ENCODE measurements around the gene EP400.

Gene EP400

GRCh38 chr12:131990066-131990979, 40.6 kb downstream of the EP400 start:
- DNase-seq: no peak

DNA sequence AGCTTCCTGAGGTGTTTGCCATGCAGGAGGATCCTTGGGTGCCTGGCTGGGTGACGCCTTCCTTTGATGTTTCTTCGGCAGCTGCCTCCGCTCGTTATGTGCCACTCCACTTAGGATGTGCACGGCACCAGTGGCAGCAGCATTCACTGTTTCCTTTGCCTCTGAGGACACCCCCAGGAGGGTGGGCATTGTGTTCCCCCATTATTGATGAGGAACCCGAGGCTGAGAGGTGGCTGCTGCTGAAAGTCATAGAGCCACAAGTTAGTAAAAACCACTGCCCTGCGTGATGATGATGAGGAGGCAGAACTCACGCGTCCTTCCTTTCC, 41.2 kb downstream of the EP400 start:
- DNase-seq: no peak

DNA sequence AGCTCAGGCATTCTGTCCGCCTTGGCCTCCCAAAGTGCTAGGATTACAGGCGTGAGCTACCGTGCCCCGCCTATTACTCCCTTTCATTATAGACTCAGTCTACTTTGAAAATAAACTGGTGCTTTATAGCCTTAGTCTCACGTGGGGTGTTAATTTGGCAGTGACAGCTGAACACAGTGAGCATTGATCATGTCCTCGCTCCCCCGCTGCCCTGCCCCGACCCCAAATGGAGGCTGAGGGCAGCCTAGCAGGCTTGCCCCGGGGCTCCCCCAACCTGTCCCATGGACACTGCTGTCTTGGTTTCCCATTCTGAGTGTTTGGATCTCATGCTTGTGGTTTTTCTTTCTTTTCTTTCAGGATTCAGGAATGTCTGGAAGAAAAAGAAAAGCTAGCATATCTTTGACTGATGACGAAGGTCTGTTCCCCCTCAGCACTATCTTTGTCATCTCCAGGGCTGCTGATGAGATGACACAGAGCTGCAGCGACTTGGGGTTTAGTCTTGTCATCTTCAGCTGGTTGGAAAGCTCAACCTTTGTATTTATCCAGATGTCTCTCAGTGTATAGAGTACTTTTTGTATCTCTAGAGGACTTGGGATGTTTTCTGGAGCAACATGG, 42.2 kb downstream of the EP400 start:
- DNase-seq: no peak

GRCh38 chr12:131994589-131994988, 44.8 kb downstream of the EP400 start:
- no peak for DNase-seq

DNA sequence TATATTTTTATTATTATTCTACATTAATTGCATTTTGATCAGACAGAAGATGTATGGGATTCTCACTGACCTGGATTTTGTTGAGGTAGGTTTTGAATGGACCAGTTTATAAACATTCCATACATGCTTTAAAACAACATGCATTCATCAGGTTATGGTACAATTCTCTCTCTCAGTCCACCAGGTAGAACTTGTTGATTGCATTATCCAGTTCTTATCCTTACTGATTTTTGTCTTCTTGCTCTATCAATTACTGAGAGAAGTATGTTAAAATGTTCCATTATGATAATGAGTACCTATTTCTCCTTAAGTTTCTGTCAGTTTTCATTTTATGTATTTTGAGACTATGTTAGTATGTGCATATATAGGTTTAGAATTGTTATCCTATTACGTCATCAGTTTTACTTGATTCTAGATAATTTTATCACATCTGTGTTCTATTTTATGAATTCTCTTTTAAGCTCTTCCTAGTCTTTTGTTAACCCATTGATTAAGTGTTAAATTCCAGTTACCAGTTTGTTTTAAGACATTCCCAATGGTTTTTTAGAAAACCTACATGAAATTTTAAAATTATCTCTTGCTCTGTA, 50.6 kb downstream of the EP400 start:
- DNase-seq: no peak

DNA sequence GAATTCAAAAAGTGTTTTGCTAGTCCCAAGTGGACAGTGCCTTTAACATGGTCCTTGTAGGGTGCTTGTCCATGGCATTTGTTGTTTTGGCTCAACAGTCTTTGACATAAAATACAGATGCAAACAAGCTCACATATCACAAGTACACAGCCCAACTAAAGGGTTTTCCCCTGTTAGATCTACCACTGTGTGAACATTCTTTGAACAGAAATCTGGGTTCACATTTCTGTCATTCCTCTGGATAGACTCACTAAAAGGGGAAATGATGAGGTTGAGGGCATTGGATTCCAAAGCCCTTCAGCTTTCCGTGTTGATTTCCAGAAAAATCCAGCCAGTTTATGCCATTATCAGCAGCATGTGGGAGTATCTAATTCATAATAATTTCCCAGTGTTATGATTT, 54.1 kb downstream of the EP400 start:
- no peak for DNase-seq

DNA sequence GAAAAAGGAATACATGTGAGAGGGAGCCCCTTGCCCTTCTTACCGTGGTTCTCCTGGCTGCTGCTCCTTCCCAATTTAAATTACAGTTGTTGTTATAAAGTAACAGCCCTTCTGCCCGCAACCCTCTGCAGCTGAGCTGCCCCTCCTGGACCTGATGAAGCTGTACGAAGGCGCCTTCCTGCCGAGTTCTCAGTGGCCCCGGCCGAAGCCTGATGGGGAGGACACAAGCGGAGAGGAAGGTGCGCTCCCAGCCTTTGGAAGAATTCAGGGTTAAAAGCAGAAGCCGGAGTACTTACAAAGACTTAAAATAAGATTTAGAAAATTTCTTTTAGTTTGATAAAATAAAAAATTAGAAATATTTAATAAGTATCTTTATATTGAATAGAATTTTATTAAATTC, 55.2 kb downstream of the EP400 start:
- DNase-seq: no peak

- no peak for DNase-seq
These were observed 56.4 kb downstream of the EP400 start for GRCh38 chr12:132006056-132006680.

DNA sequence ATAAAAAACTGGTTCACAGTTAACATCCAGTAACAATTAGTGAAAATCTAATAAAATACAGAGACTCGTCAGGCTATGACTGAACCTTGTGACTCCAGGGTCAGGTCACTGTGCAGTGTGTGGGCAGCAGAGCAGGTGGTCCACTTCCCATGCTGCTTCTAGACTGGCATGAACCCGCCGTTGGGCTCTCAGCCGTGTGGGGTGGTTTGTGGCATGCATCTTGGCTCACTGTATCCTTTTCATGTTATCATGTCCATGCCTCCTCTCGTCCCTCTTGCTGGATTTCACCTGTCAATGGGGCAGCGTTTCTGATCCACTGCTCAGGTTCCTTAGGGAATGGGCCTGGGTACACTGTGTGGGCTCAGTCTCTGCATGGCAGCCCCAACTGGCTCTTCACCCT, 57.3 kb downstream of the EP400 start:
- DNase-seq: no peak

DNA sequence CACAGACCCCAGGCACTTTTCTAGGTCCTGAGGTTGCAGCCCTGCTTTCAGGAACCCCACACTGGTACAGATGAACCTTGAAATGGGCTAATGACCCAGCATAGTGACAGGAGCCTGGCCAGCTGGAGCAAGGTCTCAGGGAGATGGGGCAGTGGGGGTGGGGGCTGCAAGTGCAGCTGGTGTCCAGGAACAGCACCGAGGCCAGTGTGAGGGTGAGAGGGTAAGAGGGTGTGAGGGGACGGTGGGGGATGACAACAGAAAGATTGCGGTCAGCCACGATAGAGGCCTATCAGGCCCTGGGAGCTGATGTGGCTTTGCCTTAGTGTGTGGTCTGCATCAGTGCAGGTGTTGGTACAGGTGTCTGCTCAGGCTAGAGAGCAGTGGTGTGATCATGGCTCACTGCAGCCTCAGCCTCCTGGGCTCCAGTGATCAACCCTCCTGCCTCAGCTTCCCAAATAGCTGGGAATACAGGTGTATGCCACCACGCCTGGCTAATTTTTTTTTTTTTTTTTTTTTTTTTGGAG, 59.7 kb downstream of the EP400 start:
- no peak for DNase-seq

- no peak for DNase-seq
These were observed 63.3 kb downstream of the EP400 start for GRCh38 chr12:132012919-132013568.

GRCh38 chr12:132014092-132014914, 64.6 kb downstream of the EP400 start:
- DNase-seq: no peak

- DNase-seq: no peak
These were observed 65.2 kb downstream of the EP400 start for GRCh38 chr12:132014915-132015280.

GRCh38 chr12:132015686-132016430, 66.1 kb downstream of the EP400 start:
- no peak for DNase-seq

- DNase-seq: no peak
These were observed 68.6 kb downstream of the EP400 start for GRCh38 chr12:132018193-132018916.

DNA sequence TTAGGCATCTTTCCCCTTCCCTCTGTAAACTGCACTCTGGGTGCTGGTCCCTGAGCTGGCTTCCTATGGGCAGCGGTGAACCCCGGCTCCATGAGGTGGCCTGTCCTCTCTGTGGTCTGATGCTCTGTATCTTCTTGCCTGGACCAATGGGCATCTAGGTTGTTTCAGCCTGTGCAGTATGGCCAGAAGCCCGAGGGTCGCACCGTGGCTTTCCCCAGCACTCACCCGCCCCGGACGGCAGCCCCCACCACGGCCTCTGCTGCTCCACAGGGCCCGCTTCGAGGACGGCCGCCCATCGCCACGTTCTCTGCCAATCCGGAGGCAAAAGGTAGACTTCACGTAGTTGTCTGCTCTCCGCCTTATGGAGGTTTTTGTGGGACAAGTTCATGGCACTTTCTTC, 70.1 kb downstream of the EP400 start:
- DNase-seq: no peak

- no peak for DNase-seq
These were observed 70.5 kb downstream of the EP400 start for GRCh38 chr12:132020292-132020691.

DNA sequence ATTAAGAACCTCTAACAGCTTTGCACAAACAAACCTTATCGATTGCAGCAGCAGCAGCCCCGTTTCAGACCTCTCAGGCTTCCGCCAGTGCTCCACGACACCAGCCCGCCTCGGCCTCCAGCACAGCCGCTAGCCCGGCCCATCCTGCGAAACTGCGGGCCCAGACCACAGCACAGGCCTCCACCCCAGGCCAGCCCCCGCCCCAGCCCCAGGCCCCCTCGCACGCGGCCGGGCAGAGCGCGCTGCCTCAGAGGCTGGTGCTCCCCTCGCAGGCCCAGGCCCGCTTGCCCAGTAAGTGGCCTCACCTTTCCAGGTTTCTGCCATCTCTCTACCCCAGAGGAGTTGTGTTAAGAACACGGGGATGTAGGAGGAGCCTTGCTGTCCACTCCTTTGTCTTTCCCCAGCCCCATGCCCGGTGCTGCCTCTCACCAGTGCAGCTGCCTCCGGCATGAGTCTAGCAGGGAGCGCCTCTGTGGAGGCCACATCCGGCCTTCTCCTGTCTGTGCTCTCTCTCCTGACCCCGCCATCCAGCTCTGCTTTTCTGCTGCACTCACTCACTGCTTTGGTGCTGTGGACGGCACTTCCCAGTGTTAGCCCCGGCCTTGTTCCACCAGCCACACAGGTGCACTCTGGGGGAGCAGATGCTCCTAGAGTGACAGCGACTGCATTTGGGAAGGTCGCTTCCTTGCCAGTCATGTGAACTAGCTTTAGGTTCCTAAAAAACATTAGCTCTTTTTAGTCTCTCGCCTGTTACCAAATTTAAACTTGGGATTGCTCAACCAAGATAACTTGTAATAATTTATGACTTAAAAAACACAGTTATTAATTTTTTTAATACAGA, 71.5 kb downstream of the EP400 start:
- no peak for DNase-seq

DNA sequence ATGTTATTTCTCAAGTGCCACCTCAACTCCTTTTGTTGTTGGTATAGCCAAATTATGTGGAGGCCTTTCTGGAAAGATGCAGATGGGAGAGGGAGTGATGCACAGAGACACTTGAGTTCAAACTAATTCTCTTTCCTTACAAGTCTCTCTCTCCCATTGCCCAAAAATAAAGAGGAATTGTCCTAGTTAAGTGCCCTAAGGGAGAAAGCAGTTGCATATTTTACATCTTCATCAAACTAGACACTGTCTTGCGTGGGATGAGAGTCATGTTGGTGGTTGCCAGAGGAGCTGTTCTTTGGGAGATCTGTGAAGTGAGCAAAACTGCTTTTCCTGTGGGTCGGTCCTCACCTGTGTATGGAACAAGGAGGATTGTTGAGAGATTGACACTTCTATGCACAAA, 72.2 kb downstream of the EP400 start:
- no peak for DNase-seq

GRCh38 chr12:132023658-132024057, 73.9 kb downstream of the EP400 start:
- DNase-seq: no peak
